HEK293 (cell line): ENCODE measurements around the gene WDR76.

Experiments used
- BCL11B ChIP-seq: fragments of 450-650 bp; formaldehyde crosslinking; IDR thresholded peaks from 2 replicates; pipeline ENCODE4 v1.5.1; 2016; ENCODE audit warnings: low read depth, missing biosample characterization, missing genetic modification characterization
- EGR2 ChIP-seq: fragments of 450-650 bp; formaldehyde crosslinking; IDR thresholded peaks from 2 replicates; pipeline ENCODE4 v1.5.1; 2016; ENCODE audit warnings: low read depth, missing biosample characterization, missing genetic modification characterization
- GLIS2 ChIP-seq: fragments of 450-650 bp; formaldehyde crosslinking; IDR thresholded peaks from 2 replicates; pipeline ENCODE4 v1.5.1; 2016; ENCODE audit warnings: missing biosample characterization, missing genetic modification characterization
- HIC1 ChIP-seq: fragments of 450-650 bp; formaldehyde crosslinking; IDR thresholded peaks from 2 replicates; pipeline ENCODE4 v1.5.1; 2016; ENCODE audit warnings: missing biosample characterization, missing genetic modification characterization
- HOXA7 ChIP-seq: sonication (generic); formaldehyde crosslinking; IDR thresholded peaks from 2 replicates; pipeline ENCODE4 v1.8.1; 2022; ENCODE audit warnings: missing genetic modification reagents, borderline replicate concordance
- KLF10 ChIP-seq: fragments of 450-650 bp; IDR thresholded peaks from 2 replicates; pipeline ENCODE4 v1.5.1; 2018; ENCODE audit warnings: missing biosample characterization, mild to moderate bottlenecking, missing genetic modification characterization
- KLF16 ChIP-seq: fragments of 450-650 bp; formaldehyde crosslinking; IDR thresholded peaks from 2 replicates; pipeline ENCODE4 v1.5.1; 2017; ENCODE audit warnings: missing biosample characterization, missing genetic modification characterization
- KLF7 ChIP-seq: fragments of 450-650 bp; formaldehyde crosslinking; IDR thresholded peaks from 2 replicates; pipeline ENCODE4 v1.5.1; 2016; ENCODE audit warnings: missing biosample characterization, missing genetic modification characterization, borderline replicate concordance
- KLF8 ChIP-seq: fragments of 450-650 bp; formaldehyde crosslinking; IDR thresholded peaks from 2 replicates; pipeline ENCODE4 v1.5.1; 2016; ENCODE audit warnings: missing biosample characterization, missing genetic modification characterization
- SP2 ChIP-seq: fragments of 450-650 bp; formaldehyde crosslinking; IDR thresholded peaks from 2 replicates; pipeline ENCODE4 v1.5.1; 2016; ENCODE audit warnings: missing biosample characterization, missing genetic modification characterization
- SP3 ChIP-seq: fragments of 450-650 bp; formaldehyde crosslinking; IDR thresholded peaks from 2 replicates; pipeline ENCODE4 v1.5.1; 2016; ENCODE audit warnings: missing biosample characterization, missing genetic modification characterization
- SP7 ChIP-seq: fragments of 450-650 bp; formaldehyde crosslinking; IDR thresholded peaks from 2 replicates; pipeline ENCODE4 v1.5.1; 2016; ENCODE audit warnings: missing biosample characterization, missing genetic modification characterization
- ZBTB21 ChIP-seq: fragments of 450-650 bp; formaldehyde crosslinking; IDR thresholded peaks from 2 replicates; pipeline ENCODE4 v1.5.1; 2017; ENCODE audit warnings: missing biosample characterization, missing genetic modification characterization
- ZBTB26 ChIP-seq: fragments of 450-650 bp; formaldehyde crosslinking; optimal IDR thresholded peaks from 2 replicates; pipeline ENCODE3; 2016; ENCODE audit warnings: missing biosample characterization, mild to moderate bottlenecking, missing genetic modification characterization
- ZEB2 ChIP-seq: fragments of 450-650 bp; formaldehyde crosslinking; IDR thresholded peaks from 2 replicates; pipeline ENCODE4 v1.5.1; 2016; ENCODE audit warnings: missing biosample characterization, missing genetic modification characterization
- ZFP69B ChIP-seq: fragments of 450-650 bp; formaldehyde crosslinking; IDR thresholded peaks from 2 replicates; pipeline ENCODE4 v1.5.1; 2016; ENCODE audit warnings: missing biosample characterization, missing genetic modification characterization
- ZNF114 ChIP-seq: fragments of 450-650 bp; formaldehyde crosslinking; IDR thresholded peaks from 2 replicates; pipeline ENCODE4 v1.5.0; 2017; ENCODE audit warnings: missing biosample characterization, missing genetic modification characterization
- ZNF433 ChIP-seq: fragments of 450-650 bp; formaldehyde crosslinking; IDR thresholded peaks from 2 replicates; pipeline ENCODE4 v1.5.1; 2016; ENCODE audit warnings: missing biosample characterization, missing genetic modification characterization, low read depth
- ZNF501 ChIP-seq: fragments of 450-650 bp; formaldehyde crosslinking; IDR thresholded peaks from 2 replicates; pipeline ENCODE4 v1.5.1; 2016; ENCODE audit warnings: missing biosample characterization, missing genetic modification characterization
- ZNF610 ChIP-seq: fragments of 450-650 bp; formaldehyde crosslinking; IDR thresholded peaks from 2 replicates; pipeline ENCODE4 v1.5.1; 2016; ENCODE audit warnings: missing biosample characterization, missing genetic modification characterization, borderline replicate concordance
- ZNF629 ChIP-seq: fragments of 450-650 bp; formaldehyde crosslinking; IDR thresholded peaks from 2 replicates; pipeline ENCODE4 v1.5.1; 2017; ENCODE audit warnings: missing biosample characterization, missing genetic modification characterization
- ZNF664 ChIP-seq: fragments of 450-650 bp; formaldehyde crosslinking; IDR thresholded peaks from 2 replicates; pipeline ENCODE4 v1.5.1; 2016; ENCODE audit warnings: missing biosample characterization, missing genetic modification characterization
- ZNF692 ChIP-seq: fragments of 450-650 bp; formaldehyde crosslinking; IDR thresholded peaks from 2 replicates; pipeline ENCODE4 v1.5.1; 2016; ENCODE audit warnings: missing biosample characterization, missing genetic modification characterization
- ZNF776 ChIP-seq: fragments of 450-650 bp; formaldehyde crosslinking; IDR thresholded peaks from 2 replicates; pipeline ENCODE4 v1.5.0; 2017; ENCODE audit warnings: missing biosample characterization, missing genetic modification characterization, borderline replicate concordance
- ZSCAN30 ChIP-seq: fragments of 450-650 bp; IDR thresholded peaks from 2 replicates; pipeline ENCODE4 v1.5.1; 2018; ENCODE audit warnings: missing biosample characterization, mild to moderate bottlenecking, missing genetic modification characterization, moderate library complexity
- TF ChIP-seq, protein P1 (sequence below): fragments of 450-650 bp; formaldehyde crosslinking; IDR thresholded peaks from 2 replicates; pipeline ENCODE4 v1.5.1; 2016; ENCODE audit warnings: missing biosample characterization, missing genetic modification characterization
- TF ChIP-seq, protein P2 (sequence below): fragments of 450-650 bp; formaldehyde crosslinking; IDR thresholded peaks from 2 replicates; pipeline ENCODE4 v1.5.1; 2017; ENCODE audit warnings: missing biosample characterization, missing genetic modification characterization

Gene WDR76

GRCh38 chr15:43791993-43792760, 34.6 kb upstream of the WDR76 start, which contains the start of gene SERF2 (continued):
- TF ChIP-seq HOXA7: no peak
- TF ChIP-seq ZBTB26 (tag by site-specific recombination): peak; percentile 90
- peak; percentile 60; the same call in 1 of the 2 replicates for TF ChIP-seq ZNF610 (tag by site-specific recombination)
- TF ChIP-seq ZFP69B (tag by site-specific recombination): peak; percentile 22; the same call in 1 of the 2 replicates
- TF ChIP-seq SP3: peak; percentile 80
- TF ChIP-seq EGR2 (tag by site-specific recombination): peak; percentile 66
- peak; percentile 96 for TF ChIP-seq SP2 (tag by site-specific recombination)
- TF ChIP-seq ZNF433 (tag by site-specific recombination): no peak
- TF ChIP-seq, protein P1, sequence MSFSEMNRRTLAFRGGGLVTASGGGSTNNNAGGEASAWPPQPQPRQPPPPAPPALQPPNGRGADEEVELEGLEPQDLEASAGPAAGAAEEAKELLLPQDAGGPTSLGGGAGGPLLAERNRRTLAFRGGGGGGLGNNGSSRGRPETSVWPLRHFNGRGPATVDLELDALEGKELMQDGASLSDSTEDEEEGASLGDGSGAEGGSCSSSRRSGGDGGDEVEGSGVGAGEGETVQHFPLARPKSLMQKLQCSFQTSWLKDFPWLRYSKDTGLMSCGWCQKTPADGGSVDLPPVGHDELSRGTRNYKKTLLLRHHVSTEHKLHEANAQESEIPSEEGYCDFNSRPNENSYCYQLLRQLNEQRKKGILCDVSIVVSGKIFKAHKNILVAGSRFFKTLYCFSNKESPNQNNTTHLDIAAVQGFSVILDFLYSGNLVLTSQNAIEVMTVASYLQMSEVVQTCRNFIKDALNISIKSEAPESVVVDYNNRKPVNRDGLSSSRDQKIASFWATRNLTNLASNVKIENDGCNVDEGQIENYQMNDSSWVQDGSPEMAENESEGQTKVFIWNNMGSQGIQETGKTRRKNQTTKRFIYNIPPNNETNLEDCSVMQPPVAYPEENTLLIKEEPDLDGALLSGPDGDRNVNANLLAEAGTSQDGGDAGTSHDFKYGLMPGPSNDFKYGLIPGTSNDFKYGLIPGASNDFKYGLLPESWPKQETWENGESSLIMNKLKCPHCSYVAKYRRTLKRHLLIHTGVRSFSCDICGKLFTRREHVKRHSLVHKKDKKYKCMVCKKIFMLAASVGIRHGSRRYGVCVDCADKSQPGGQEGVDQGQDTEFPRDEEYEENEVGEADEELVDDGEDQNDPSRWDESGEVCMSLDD (tag by site-specific recombination): peak; percentile 92; the same call in 1 of the 2 replicates
- TF ChIP-seq ZNF776 (tag by site-specific recombination): no peak
- TF ChIP-seq ZNF692 (tag by site-specific recombination): 0 out of 2 replicates have a peak, but pooled peaks have one; percentile 35
- peak; percentile 80 for TF ChIP-seq HIC1 (tag by site-specific recombination)
- TF ChIP-seq ZNF501 (tag by site-specific recombination): peak; percentile 54; the same call in 1 of the 2 replicates
- TF ChIP-seq, protein P2, sequence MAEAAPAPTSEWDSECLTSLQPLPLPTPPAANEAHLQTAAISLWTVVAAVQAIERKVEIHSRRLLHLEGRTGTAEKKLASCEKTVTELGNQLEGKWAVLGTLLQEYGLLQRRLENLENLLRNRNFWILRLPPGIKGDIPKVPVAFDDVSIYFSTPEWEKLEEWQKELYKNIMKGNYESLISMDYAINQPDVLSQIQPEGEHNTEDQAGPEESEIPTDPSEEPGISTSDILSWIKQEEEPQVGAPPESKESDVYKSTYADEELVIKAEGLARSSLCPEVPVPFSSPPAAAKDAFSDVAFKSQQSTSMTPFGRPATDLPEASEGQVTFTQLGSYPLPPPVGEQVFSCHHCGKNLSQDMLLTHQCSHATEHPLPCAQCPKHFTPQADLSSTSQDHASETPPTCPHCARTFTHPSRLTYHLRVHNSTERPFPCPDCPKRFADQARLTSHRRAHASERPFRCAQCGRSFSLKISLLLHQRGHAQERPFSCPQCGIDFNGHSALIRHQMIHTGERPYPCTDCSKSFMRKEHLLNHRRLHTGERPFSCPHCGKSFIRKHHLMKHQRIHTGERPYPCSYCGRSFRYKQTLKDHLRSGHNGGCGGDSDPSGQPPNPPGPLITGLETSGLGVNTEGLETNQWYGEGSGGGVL (tag by site-specific recombination): no peak
- TF ChIP-seq ZNF114 (tag by site-specific recombination): no peak
- peak; percentile 61 for TF ChIP-seq GLIS2
- TF ChIP-seq ZBTB21: peak; percentile 42; the same call in 1 of the 2 replicates
- peak; percentile 64 for TF ChIP-seq KLF8
- TF ChIP-seq ZSCAN30 (tag by site-specific recombination): no peak
- TF ChIP-seq KLF7 (tag by site-specific recombination): 0 out of 2 replicates have a peak, but pooled peaks have one; percentile 49
- TF ChIP-seq KLF10 (tag by site-specific recombination): peak; percentile 59; the same call in 1 of the 2 replicates
- TF ChIP-seq SP7 (tag by site-specific recombination): peak; percentile 19; the same call in 1 of the 2 replicates
- peak; percentile 53; the same call in 1 of the 2 replicates for TF ChIP-seq KLF16
- peak; percentile 64 for TF ChIP-seq ZEB2
- TF ChIP-seq ZNF664: no peak
- peak; percentile 84 for TF ChIP-seq ZNF629 (tag by site-specific recombination)
- 0 out of 2 replicates have a peak, but pooled peaks have one; percentile 13 for TF ChIP-seq BCL11B (tag by site-specific recombination)
